Activated CD4-positive, alpha-beta T cell treated with anti-CD3 and anti-CD28 coated beads, Interleukin-10, Interleukin-2, amounts not matched to agents 100 ng/mL and 50 ng/mL, durations not matched to agents 16 hours and 8 hours (primary cell): ENCODE results near the gene TMEM139.
A peak's percentile ranks its signal among the peaks of the same experiment; 100 is the strongest.
"Not testable (repeated sequence)": the region's sequence is repeated elsewhere in the genome, so short reads cannot be mapped to it uniquely, and the experiment has no call there.

ENCODE experiments used
- DNase-seq: peaks from one replicate; pipeline ENCODE4 v3.0.0-alpha.2; 2020

Gene TMEM139

DNA sequence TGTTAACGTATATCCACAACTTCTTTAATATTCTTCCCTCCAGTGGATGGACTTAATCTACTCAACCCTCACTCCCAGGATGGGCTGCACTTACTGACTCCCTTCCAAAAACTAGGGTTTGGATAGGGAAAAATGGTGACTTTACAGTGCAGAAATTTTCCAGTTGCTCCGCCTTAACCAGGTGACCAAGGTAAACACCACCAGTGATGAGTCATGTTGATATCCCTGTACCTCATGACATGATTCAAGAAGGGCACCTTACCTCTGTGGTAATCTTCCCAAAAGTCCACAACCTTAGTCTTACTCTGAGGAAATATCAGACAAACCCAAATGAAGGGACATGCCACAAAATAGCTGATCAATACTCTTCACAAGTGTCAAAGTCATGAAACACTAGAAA, 25.0 kb upstream of the TMEM139 start:
- no peak for DNase-seq

DNA sequence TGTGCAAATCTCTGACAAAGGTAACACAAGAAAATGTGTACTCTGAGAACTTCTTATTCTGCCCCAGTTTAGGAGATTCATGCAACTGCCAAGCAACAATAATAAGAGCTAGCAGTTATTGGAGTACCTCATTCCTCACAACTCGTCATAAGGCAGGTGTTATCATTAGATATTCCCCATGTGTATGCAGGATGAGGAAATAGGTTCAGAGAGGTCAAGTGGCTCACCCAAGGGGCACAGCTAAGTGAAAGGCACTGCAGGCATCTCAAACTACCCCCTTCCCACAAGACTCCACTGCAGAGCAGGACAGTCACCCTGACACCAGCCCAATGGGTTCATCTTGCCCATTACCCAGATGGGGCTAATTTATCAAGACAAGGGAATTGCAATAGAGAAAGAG, 22.9 kb upstream of the TMEM139 start:
- DNase-seq, result no peak

DNA sequence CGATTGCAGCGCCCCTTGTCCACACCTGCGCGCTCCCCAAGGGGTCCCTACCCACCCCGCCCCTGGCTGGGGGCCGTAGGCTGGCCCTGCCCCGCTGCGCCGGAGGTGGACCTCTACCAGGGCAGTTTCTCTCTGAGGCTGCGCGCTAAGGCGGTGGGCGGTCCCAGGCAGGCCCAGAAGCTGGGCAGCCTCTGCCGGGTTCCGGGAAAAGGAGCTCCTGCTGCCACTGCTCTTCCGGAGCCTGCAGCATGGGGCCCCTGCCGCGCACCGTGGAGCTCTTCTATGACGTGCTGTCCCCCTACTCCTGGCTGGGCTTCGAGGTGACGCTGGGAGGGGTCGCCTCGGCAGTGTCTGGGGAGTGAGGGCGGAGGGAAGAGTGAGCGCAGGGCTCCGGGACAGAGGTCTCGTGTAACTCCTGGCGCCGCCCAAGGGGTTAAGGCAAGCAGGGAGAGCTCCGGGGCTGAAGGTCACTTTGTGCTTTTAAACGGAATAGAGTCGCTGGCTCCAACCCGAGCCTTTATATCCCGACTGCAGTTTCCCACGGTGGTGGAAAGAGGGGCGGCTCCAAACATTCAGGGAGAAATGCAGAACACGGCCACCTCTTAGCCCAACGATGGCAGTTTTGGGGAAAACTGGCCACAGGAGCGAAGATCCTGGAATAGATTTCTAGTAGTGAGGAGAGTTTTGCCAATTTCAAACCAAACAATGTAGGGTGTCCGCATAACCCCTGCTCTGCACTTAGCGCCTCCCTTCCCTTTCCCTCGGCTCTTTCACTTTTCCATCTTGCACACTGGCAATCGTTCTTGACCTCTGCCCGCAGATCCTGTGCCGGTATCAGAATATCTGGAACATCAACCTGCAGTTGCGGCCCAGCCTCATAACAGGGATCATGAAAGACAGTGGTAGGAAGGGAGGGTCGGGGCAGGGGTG, 21.2 kb upstream of the TMEM139 start, which contains the start of gene GSTK1:
TSS of gene GSTK1 (plus strand) at position 176 of the 930 bp plus-strand sequence. CDS start at position 249, 73 bp downstream.
- peak; percentile 92 for DNase-seq

DNA sequence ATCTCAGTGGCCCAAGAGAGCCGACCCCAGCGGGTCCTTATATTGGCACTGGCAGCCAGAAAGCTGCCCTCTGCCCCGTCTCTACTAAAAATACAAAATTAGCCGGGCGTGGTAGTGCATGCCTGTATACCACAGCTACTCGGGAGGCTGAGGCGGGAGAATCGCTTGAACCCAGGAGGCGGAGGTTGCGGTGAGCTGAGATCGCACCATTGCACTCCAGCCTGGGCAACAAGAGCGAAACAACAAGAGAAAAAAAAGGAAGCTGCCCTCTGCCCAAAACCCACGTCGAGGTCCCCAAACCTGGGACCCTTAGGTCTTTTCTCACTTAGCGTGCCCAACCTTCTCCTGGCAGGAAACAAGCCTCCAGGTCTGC, 20.6 kb upstream of the TMEM139 start:
- DNase-seq, result not testable (repeated sequence)

DNA sequence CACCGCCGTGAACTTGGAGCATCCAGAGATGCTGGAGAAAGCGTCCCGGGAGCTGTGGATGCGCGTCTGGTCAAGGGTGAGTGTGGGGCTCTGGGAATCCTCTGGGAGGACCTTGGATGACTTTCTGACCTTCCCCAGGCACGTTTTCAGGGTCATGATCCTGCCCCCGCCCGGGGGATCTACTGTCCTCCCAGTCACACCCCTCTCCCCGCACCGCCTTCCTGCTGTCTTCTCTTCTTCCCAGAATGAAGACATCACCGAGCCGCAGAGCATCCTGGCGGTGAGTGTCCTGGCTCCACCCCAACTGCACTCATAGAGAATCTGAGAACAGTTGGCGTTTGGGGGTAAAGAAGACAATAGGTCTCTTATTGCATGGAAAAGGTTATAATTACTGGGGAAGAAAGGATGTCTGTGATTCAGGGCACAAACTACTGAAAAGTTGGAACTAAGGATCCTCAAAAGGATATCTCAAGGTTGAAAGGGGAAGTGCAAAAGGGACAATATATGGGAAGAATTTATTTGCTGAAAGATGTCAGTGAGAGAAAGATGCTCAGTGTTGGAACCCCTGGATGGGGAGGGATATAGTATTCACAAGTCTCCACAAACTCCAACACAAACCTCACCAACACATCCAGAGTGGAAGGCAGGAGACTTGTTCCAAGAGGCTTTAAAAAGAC, 19.6 kb upstream of the TMEM139 start:
- DNase-seq, result no peak

DNA sequence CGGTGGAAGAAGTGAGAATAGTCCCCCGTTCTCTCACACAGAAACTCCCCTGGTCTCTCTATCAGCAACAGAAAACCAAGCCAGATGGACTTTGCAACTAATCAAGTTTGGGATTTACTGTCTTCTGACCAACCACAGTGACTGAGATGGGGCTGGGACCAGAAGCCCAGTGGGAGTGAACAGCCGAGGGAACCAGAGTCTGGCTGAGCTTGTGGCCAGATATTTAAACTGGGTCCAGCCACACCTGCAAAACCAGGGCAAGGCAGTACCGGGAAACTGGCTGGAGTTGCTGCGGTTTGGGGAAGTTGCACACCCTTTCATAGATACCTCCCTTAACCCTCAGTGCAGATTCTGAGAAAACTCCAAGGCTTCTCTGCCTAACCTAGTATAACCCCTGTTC, 15.5 kb upstream of the TMEM139 start:
- DNase-seq, result no peak

DNA sequence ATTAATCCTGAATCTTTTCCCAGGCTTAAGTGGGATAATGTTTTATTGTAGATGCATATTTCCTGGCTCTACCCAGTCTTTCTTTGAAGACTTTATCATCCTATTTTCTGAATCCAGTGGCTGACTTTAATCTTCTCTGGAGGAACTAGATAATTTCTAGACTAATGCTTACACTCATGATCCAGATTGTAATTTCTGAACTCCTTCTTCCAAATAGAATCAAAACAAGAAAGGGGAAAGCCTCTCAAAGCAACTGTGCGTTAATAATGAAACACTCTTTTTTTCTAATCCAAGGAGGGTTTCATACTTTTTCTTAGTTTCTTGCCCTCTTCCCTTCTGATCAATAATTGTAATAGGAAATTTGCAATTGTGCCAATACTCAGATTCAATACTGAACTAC, 13.5 kb upstream of the TMEM139 start:
- DNase-seq, result peak; percentile 36

DNA sequence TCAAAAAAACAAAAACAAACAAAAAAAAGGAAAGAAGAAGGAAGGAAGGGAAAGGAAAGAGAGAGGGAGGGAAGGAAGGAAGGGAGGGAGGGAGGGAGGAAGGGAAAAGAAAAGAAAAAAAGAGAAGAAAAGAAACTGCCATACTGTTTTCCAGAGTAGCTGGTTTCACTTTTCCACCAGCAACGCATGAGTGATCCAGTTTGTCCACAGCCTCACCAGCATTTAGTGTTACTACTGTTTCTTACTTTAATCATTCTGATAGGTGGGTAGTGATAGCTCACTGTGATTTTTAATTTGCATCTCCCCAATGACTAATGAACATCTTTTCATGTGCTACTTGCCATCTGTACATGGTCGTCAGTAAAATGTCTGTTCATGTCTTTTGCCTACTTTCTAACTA, 11.9 kb upstream of the TMEM139 start:
- DNase-seq, result no peak

DNA sequence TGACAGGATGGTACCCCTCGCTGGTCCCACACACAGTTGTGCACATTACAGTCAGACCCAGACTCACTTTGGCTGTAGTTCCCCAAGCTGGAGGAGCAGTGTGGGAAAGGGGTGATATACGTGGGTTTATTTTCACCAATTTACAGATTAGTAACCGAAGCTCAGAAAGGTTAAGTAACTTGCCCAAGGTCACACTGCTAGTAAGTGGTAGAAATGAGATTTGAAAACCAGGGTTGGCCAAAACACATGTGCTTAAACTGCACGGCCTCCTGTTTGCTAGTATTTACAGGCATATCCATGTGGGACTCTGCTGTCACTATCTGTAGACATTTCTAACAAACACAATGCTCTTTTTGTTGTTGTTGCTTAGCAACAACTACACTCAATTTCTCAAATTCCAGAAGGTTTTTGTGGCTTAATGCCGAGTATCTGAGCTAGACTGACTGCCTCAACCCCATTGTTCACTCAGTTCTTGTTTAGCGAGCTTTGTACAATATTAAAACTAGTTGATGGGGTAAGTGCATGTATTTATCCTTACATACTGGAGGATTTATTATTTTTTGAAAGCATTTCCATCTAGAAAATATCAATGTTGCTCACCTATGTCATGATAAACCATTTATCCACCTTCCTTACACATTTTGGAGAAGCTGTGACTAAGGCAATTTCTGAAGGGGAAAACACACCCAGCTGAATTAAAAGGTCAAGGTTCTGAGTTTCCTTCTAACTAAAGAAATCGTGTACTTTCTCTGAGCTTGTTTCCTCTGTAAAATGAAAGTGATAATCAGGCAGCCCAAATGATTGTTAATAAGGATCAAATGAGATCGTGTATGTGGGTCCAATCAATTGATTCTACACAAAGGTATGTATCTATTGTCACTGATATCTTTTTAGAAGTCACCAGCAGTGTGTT, 5.3 kb upstream of the TMEM139 start:
- no peak for DNase-seq

DNA sequence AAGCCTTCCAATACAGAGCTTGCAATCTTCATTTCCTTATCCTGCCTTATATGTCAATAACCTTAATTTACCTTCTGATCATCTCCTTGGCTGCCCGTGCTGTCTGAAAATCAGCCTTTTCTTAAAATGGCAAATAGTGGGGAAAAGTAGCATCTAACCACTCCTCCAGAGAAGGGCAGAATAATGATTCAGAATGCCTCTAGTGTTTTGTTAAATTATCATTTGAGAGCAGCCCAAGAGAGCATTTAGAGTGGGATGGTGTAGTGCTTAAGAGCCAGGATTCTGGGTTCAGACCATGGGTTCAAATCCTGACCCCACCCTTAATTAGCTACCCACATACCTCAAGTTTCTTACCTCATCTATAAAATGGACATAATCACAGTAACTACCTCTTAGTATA, 4.6 kb upstream of the TMEM139 start:
- no peak for DNase-seq

DNA sequence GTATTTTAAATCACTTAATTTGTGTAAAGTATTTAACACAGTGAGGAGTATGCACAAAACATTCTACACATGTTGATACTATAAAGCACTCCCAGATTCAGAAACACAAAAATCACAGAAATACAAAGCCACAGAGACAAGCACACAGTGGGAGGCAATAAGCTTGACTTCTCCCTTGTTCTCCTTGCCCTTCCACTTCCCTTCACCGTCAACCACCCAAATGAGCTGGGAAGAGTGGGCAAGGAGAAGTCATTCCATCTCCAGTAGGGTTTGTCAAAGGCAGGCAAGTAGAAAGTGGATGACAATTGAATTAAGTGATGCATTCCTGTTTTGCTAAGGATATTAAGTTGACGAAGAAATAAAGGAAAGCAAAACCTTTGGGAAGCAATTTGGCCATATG, 4.2 kb upstream of the TMEM139 start:
- DNase-seq, result no peak

DNA sequence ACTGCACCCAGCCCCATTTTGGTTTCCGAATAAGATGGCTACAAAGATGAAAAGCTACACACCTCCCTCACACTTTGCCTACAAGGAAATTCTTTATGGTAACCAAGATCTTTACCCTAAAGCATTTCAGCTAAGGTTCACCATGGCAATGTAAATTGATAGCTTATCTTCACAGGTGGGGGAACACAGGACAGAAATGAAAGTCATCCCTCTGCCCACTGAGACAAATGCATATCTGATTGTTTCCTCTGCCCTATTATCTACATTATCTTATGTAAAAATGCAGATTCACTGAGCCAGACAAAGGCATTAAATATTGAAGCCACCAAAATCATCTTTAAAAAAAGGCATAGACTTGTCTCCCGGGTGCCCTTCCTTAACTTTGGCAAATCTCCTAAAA, 3.2 kb upstream of the TMEM139 start:
- DNase-seq, result no peak

DNA sequence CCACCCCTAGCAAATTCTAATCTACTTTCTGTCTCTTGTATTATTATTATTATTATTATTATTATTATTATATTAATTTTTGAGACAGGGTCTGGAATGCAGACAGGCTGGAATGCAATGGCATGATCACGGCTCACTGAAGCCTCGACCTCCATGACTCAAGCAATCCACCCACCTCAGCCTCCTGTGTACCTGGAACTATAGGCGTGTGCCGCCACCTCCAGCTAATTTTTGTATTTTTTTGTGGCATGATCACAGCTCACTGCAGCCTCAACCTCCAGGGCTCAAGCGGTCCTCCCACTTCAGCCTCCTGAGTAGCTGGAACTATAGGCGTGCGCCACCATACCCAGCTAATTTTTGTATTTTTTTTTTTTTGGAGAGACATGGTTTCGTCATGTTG, 2.6 kb upstream of the TMEM139 start:
- DNase-seq, result no peak

DNA sequence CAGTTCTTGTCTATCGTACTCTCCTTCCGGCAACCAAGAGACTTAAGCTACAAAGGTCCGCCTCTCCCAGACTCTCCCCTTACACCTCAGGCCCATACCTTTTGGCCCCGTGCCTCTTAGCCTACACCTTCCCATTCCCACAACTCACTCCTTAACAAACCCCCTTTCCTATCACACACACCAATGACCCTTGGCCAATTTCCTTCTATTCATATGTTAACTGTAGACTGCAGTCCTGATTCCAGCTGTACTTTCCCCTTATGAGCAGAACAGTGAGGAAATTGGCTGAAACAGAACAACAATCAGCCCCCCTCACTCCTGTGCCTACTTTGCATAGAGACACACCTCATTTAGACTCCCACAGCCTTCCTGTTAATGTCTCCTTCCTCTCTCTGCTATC, 1.4 kb upstream of the TMEM139 start:
- no peak for DNase-seq

DNA sequence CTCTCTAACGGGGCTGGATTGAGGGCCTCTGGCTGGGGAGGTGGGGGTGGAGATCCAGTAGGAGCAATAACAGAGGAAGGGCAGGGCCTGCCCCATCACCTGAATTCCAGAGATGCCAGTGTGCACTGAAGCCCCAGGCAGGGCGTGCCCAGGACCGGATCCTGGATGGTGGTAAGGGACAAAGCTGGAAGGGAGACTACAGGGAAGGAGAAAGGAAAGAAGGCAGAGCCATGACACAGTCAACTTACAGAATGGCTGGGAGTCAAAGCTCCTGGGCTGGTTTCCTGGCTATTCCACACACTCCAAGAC, 666 bp downstream of the TMEM139 start:
- DNase-seq, result no peak

DNA sequence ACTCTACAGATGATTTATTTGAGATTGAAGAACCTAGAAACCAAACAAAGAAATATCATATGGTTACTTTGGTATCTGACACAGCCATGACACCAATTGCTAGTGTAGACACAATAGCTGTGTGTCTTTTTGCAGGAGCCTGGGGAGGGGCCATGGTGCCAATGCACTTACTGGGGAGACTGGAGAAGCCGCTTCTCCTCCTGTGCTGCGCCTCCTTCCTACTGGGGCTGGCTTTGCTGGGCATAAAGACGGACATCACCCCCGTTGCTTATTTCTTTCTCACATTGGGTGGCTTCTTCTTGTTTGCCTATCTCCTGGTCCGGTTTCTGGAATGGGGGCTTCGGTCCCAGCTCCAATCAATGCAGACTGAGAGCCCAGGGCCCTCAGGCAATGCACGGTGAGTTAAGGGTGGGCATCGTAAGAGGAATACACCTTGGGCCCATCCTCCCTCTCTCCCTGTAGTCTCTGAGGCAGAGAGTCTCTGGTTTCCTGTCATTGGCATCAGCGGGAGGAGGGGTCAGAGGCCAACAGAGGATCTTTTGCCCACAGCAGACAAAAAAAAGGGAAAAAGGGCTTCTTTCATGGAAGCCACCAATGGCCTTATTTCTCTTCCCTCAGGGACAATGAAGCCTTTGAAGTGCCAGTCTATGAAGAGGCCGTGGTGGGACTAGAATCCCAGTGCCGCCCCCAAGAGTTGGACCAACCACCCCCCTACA, 1.2 kb downstream of the TMEM139 start:
- DNase-seq, result no peak

DNA sequence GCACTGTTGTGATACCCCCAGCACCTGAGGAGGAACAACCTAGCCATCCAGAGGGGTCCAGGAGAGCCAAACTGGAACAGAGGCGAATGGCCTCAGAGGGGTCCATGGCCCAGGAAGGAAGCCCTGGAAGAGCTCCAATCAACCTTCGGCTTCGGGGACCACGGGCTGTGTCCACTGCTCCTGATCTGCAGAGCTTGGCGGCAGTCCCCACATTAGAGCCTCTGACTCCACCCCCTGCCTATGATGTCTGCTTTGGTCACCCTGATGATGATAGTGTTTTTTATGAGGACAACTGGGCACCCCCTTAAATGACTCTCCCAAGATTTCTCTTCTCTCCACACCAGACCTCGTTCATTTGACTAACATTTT, 1.7 kb downstream of the TMEM139 start:
- DNase-seq, result no peak

DNA sequence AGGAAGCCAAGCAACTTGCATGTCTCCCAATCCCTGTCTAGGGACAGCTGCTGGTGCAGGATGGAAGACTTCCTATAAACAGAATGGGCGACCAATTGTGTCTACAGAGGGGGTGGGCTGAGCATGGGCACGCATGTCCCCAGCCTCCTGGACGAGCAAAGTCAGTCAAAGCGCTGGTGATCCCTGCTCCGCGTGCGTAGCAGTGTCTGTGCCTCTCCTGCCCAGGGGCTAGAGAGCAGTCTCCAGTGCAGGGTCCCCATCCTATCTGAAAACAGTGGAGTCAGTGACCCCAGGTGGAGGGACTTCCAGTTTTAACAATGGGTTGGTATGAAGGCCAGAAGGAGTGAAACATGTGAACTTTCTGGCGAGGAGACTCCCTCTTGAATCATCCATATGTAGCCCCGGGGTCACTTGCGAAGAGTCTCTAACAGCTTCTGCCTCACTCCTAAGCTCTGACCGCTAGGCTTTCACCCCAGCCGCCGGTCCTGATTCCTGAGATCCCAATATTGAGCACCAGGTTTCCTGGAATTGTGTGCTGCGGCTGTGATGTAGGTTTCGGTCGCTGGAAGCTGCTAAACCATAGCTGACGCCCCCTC, 2.7 kb downstream of the TMEM139 start:
- no peak for DNase-seq

DNA sequence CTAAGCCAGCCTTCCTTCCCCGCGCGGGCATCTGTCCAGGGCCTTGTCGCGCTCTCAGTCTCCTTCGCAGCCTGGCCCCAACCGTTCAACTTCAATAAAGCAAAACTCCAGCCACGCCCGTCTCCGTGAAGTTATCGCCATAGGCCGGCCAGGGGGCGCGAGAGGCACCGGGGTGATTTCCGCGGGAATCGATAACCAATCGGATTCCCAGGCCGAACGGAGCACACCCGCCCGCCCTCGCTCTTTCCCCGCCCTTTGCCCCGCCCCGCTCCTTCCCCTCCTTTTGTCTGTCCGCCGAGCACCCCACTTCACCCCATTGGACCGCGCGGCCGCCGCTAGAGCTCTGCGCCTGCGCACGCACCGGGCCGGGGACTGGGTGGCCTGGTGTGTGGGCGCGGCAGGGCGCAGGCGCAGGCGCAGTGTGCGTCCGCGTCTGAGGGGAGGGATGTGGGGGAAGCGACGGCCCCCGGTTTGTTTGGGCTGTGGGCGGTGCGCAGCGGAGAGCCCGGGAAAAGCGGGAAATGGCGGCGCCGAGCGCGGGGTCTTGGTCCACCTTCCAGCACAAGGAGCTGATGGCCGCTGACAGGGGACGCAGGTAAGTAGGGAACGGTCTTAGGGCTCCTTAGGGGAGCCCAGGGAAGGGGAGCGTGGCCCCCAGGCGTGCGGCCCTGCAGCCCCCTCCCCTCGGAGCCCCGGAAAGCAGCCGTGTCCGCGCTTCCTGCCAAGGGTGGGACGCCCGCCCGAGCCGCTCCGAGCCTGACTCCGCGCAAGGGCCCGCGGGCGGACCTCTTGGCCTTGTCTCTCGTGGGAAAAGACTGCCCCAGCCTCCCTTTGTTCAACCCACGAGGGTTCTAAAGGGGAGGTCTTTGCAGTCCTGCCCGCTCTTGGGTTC, 3.4 kb downstream of the TMEM139 start, which contains the start of gene CASP2:
TSS of gene CASP2 (plus strand) at position 417 of the 892 bp plus-strand sequence. CDS start at position 522, 105 bp downstream.
- peak; percentile 100 for DNase-seq

DNA sequence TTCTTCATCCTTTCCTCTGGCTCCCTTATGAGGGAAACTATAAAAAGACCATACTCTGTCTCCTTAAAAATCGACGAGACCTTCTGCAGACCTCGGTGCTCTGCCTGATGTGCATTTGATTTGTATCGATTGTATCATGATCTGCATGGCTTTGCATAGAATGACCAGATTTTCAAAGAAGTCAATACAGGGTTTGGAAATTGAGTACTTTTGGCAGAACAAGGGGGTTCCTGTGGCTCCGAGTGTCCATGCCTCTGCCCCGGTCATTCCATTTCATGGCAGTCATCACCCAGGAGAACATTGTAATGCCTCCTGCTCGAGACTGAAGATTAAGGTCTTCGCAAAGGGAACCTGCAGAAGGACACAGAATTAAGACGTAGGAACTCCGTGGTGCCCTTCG, 4.1 kb downstream of the TMEM139 start:
- no peak for DNase-seq

DNA sequence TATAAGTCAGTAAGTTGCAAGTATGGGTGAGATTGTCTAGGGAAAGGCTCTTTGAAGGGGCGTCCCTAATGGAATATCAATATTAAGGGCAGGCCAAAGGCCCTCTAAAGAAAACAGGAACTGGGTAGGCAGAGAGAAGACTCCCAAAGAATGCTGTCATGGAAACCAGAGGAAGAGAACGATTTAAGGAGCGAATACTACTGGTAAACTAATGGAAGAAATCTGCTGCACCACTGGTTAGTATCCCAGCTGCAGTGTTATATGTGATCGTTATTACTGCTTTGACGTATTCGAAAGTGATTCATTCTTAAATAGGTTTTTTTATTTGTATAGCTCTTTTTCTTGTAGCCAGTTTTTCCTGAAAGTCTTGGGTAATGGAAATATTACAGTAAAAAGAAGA, 4.7 kb downstream of the TMEM139 start:
- DNase-seq, result peak; percentile 28
